ENCODE data around the gene RHOT2.

DNA sequence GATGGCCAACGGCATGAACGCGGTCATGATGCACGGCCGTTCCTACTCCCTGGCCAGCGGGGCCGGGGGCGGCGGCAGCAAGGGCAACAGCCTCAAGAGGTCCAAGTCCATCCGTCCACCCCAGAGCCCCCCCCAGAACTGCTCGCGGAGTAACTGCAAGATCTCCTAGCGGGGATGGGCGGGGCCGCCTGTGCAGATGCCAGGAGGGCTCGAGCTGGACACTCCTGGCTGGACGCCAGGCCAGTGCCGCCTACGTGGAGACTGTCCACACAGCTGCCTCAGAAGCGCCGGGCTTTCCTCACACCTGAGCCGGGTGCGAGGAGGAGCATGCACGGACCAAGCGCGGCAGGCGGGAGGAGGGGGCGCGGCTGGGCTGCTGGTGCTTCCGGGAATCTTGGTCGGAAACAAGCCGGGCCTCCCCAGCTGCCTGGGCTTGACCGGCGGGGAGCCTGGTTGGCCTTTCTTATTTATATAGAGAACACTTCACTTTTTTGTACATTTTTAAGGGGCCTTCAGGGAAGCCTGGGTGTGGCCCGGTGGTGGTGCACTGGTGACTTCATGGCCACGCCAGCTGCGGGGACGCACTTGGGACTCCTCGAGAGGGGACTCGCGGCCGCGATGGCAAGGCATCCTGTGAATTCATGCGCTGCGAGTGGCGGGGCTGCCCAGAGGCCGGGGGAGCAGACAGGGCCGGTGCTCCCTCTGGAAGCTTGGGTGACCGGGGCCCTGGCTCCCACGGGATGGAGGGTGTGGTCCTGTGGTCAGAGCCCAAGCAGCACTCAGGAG lies 40.3 kb upstream of the RHOT2 start:
- TF ChIP-seq CTCF (IDR thresholded peaks at IDR 0.05) = no peak
- TF ChIP-seq EZH2 (IDR thresholded peaks at IDR 0.05) = no peak

Measured in neural progenitor cell (in vitro differentiated cells).